ENCODE data around the gene FBXL19. TPM values are rescaled to one million over a fixed set of nuclear protein-coding genes. Genes with fewer than 3 reads are reported as not detected.

FBXL19 gene
- total and polyA plus RNA-seq, 9 of the 15 experiments (the other 6 are each of a cell fraction or from before 2014, with no cell fraction given): 0.13 to 48.0 (median 13.5) TPM; not detected in 1

DNA sequence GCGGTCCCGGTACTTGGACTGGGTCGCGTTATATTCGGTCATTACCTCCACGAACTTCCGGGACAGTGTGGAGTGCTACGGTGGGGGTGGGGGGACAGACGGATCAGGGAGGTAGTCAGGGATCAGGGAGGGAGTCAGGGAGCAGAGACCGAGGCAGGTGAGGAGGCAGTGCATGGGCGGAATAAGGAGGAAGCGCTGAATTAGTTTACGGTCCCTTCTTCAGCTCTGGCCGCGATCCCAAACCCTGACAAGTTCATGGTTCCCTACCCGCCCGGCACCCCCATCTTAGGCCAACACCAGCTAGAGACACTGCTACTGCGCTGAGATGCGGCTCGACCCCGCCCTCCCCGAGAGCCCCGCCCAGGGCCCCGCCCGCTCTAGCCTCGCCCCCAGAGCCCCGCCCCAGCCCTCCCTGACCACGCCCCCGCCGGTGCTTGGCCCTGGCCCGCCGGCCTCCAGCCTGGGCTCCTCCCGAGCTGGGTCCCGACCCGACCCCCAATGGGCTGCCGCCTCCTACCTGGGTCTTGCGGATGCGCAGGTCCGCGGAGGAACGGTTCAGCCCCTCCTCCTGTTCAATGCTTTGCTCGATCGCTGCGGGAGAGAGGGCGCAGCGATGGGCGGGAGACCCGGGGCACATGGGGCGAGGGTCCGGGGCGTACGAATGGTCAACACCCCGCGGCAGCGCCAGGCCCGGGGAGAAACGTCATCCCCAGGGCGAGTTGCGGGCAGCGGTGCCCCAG lies 73.8 kb downstream of the FBXL19 start:
- peak overlapping the region; percentile 97 for H2AFZ ChIP-seq (ENCODE audit: low read depth, low read length)
- peak overlapping the region; percentile 99 for H3K4me2 ChIP-seq (ENCODE audit: insufficient read depth, low read length)
- peaks cover 3% of the 10 kb centered on the region; the same call in 2 of the 3 replicates for H3K79me2 ChIP-seq (ENCODE audit: control insufficient read depth, insufficient read depth, low read length)
- H4K20me1 ChIP-seq (replicated peaks; ENCODE audit: control insufficient read depth, insufficient read depth, low read length): no peaks in the 10 kb centered on the region
- DNase-seq (ENCODE audit: extremely low read depth in 1 of 4, low spot score in 3 of 4): peak; percentile 89 to 99 (median 98)
- H3K27me3 ChIP-seq (ENCODE audit: control insufficient read depth in 2 of 2, insufficient read depth in 2 of 2, low read length in 2 of 2): no peaks in the 10 kb centered on the region
- H3K4me1 ChIP-seq (replicated peaks in 1 of 2; ENCODE audit: control insufficient read depth in 2 of 2, insufficient read depth in 2 of 2, low read length in 2 of 2): peaks cover 48 to 50% of the 10 kb centered on the region in 2 experiments
- CTCF ChIA-PET (ENCODE audit: low intra/inter-chr PET ratio): no interaction called here
- peak; percentile 93 for ATAC-seq
- H3K9me3 ChIP-seq (replicated peaks; ENCODE audit: control insufficient read depth, insufficient read depth, low read depth, low read length): no peaks in the 10 kb centered on the region
- FAIRE-seq: no peak
- peak overlapping the region; percentile 69 for H3K4me3 ChIP-seq
- in situ Hi-C loops (cut with MboI) (loop anchor here (10.0 to 25.0 kb wide), 2 partner anchors 318 to 440 kb away; partner anchors contain the start of genes COX6A2 and ZNF843), intact Hi-C loops (cut with micrococcal nuclease) (no loop called here)
- POLR2A ChIA-PET: interaction anchor here (0.5 to 1.6 kb wide), 8 partner anchors 26 to 943 kb away, joined by 3 to 7 read pairs (median 3); partner anchors contain the start of genes ZNF646 and ZNF668
- H3K27ac ChIP-seq (ENCODE audit: extremely low read depth, low read depth, low read length): peak overlapping the region; percentile 91
- no peaks in the 10 kb centered on the region for H3K9me1 ChIP-seq (ENCODE audit: control insufficient read depth, insufficient read depth, low read length)
- 6% methylated on average over 40 of the region's 60 CpGs for WGBS (ENCODE audit: insufficient coverage, low coverage, missing lambda C conversion rate)
- H3K9ac ChIP-seq (ENCODE audit: insufficient read depth in 1 of 2, low read depth in 2 of 2, low read length in 2 of 2): peak overlapping the region; percentile 81 to 91
- BruUV-seq (replicated peaks): no TSS peak
- no peaks in the 10 kb centered on the region for H3K36me3 ChIP-seq (ENCODE audit: control insufficient read depth, insufficient read depth, low read length)
- TF ChIP-seq LARP7 (IDR thresholded peaks at IDR 0.05) (peak; percentile 92), ATF4 (CRISPR knock-in tag; IDR thresholded peaks at IDR 0.05) (no peak), HDAC1 (IDR thresholded peaks at IDR 0.05) (peak in 1 of 2 experiments; percentile 54; a peak in 2 of 4 replicates), NFXL1 (CRISPR knock-in tag; IDR thresholded peaks at IDR 0.05) (no peak), HMGN3 (IDR thresholded peaks at IDR 0.05; ENCODE audit: borderline replicate concordance, extremely low read depth, insufficient read length, low read depth, low read length) (no peak), MTA3 (IDR thresholded peaks at IDR 0.05; ENCODE audit: borderline replicate concordance) (no peak), KDM4B (IDR thresholded peaks at IDR 0.05; ENCODE audit: borderline replicate concordance in 2 of 2, low read depth in 1 of 2) (0 out of 4 replicates have a peak, but pooled peaks of 1 of the 2 experiments have one; percentile 36), SMARCE1 (IDR thresholded peaks at IDR 0.05) (0 out of 2 replicates have a peak, but pooled peaks have one; percentile 20), POLR2AphosphoS5 (IDR thresholded peaks at IDR 0.05; ENCODE audit: control insufficient read depth, insufficient read depth, low read depth, low read length) (peak; percentile 84), FOXK2 (conservative IDR thresholded peaks at IDR 0.05 in 1 of 2, IDR thresholded peaks at IDR 0.05 in 1 of 2; ENCODE audit: low read depth in 2 of 2) (peak in 1 of 2 experiments; percentile 40; a peak in 1 of 4 replicates), ETV5 (CRISPR knock-in tag; IDR thresholded peaks at IDR 0.05; ENCODE audit: low read depth) (0 out of 2 replicates have a peak, but pooled peaks have one; percentile 26), KAT7 (CRISPR knock-in tag; IDR thresholded peaks at IDR 0.05; ENCODE audit: borderline replicate concordance) (0 out of 2 replicates have a peak, but pooled peaks have one; percentile 29), CSDE1 (IDR thresholded peaks at IDR 0.05) (no peak), SUPT5H (IDR thresholded peaks at IDR 0.05) (peak; percentile 89), TSHZ1 (CRISPR knock-in tag; IDR thresholded peaks at IDR 0.05) (no peak)

Measured in K562 (cell line).